ENCODE measurements around the gene BNIPL. TPM values are rescaled to one million over a fixed set of nuclear protein-coding genes. Genes with fewer than 3 reads are reported as not detected.

Gene BNIPL
- total RNA-seq, 1 experiment from 2014 or later = 1.2 TPM

- Histone ChIP-seq H3K27me3 (ENCODE audit: insufficient read depth, low read length) (no peaks in the 10 kb centered on the region), H3K4me1 (ENCODE audit: insufficient read depth, low read length) (no peaks in the 10 kb centered on the region; the same call in 1 of the 2 replicates), H3K79me2 (ENCODE audit: insufficient read depth, low read length) (no peaks in the 10 kb centered on the region), H3K27ac (ENCODE audit: insufficient read length, low read depth, low read length) (no peak overlapping the region), H2BK15ac (ENCODE audit: low read depth, low read length) (no peak overlapping the region), H3K9ac (ENCODE audit: extremely low read depth, insufficient read length, low read length) (peak overlapping the region; percentile 51), H3K9me3 (ENCODE audit: control insufficient read depth, low read depth, low read length) (no peaks in the 10 kb centered on the region), H4K20me1 (ENCODE audit: control insufficient read depth, insufficient read depth, insufficient read length) (no peaks in the 10 kb centered on the region), H3K23ac (ENCODE audit: insufficient read length, low read depth, low read length) (no peak overlapping the region), H4K91ac (ENCODE audit: insufficient read length, low read depth, low read length) (no peak overlapping the region), H3K14ac (ENCODE audit: insufficient read depth, low read length) (peak overlapping the region; percentile 66), H4K5ac (ENCODE audit: insufficient read length, low read depth, low read length) (no peak overlapping the region), H3K4me2 (ENCODE audit: insufficient read depth, insufficient read length, low read length) (peak overlapping the region; percentile 60), H2AFZ (ENCODE audit: low read length) (no peak overlapping the region), H3K56ac (ENCODE audit: insufficient read length, low read depth, low read length) (no peak overlapping the region), H3K18ac (ENCODE audit: insufficient read length, low read depth, low read length) (peak overlapping the region; percentile 12), H2BK5ac (ENCODE audit: insufficient read length, low read length) (no peak overlapping the region), H3T11ph (ENCODE audit: low read length) (no peak overlapping the region), H2AK5ac (ENCODE audit: insufficient read length, low read length) (no peak overlapping the region), H2BK12ac (ENCODE audit: insufficient read length, low read depth, low read length) (no peak overlapping the region), H3K4ac (ENCODE audit: low read depth, low read length) (no peak overlapping the region), H2BK20ac (ENCODE audit: low read depth, low read length, poor library complexity, severe bottlenecking) (no peak overlapping the region), H3K23me2 (ENCODE audit: insufficient read length, low read depth, low read length, poor library complexity, severe bottlenecking) (peaks cover 4% of the 10 kb centered on the region), H4K8ac (replicated peaks; ENCODE audit: insufficient read length, low read depth, low read length) (no peak overlapping the region), H3K79me1 (ENCODE audit: insufficient read depth, low read depth, low read length, poor library complexity, severe bottlenecking) (no peaks in the 10 kb centered on the region), H2BK120ac (ENCODE audit: low read depth, low read length, poor library complexity, severe bottlenecking) (no peak overlapping the region)
- Mint-ChIP-seq H3K4me1 (peaks cover 17 to 19% of the 10 kb centered on the region in 2 experiments), H3K27me3 (ENCODE audit: low read depth) (no peaks in the 10 kb centered on the region), H3K36me3 (ENCODE audit: insufficient read depth in 1 of 3, low read depth in 3 of 3) (peaks cover 2 to 20% (median 16%) of the 10 kb centered on the region in 3 experiments; a peak in 5 of 7 replicates), H3K9me3 (no peaks in the 10 kb centered on the region), H3K4me3 (peak overlapping the region; percentile 95 to 98), H3K27ac (peak overlapping the region; percentile 95 to 99 (median 96))
- no CpG with 5 or more reads among the region's 48 CpGs for WGBS (ENCODE audit: extremely low coverage, insufficient read length, low lambda C conversion rate)
- TF ChIP-seq CTCF (conservative IDR thresholded peaks at IDR 0.05) = peak; percentile 70; the same call in 2 of the 3 replicates
- DNase-seq = peak; percentile 87
Observed at GRCh38 chr1:151047925-151048644, 11.7 kb downstream of the BNIPL start.

Data from H9 (cell line).